Liver (tissue), 9 donors: Measurements from ENCODE around the gene HS3ST6. TPM values are rescaled to one million over a fixed set of nuclear protein-coding genes. Genes with fewer than 3 reads are reported as not detected.

Experiments
- DNase-seq: peaks from one replicate; pipeline ENCODE4 v3.0.0-alpha.2; 2017; ENCODE audit warnings: low spot score
- H3K27ac ChIP-seq, 2 donors: one replicate each; pipeline ENCODE4 v1.7.0; 2013; ENCODE audit warnings: inconsistent platforms in 2 of 2, low read length in 2 of 2, control low read depth in 1 of 2, low read depth in 1 of 2, mild to moderate bottlenecking in 1 of 2
- H3K27me3 ChIP-seq, 4 donors: one replicate each; pipeline versions ENCODE4 v1.6.1 to v1.7.0; 2013; ENCODE audit warnings: low read length in 3 of 4, inconsistent platforms in 1 of 4, mild to moderate bottlenecking in 1 of 4, moderate library complexity in 1 of 4; ENCODE audit not compliant: control insufficient read depth in 4 of 4, insufficient read depth in 4 of 4
- H3K36me3 ChIP-seq, 4 donors: one replicate each; pipeline versions ENCODE4 v1.6.1 to v1.7.0; 2013; ENCODE audit warnings: low read length in 3 of 4, mild to moderate bottlenecking in 3 of 4, low read depth in 1 of 4, moderate library complexity in 1 of 4; ENCODE audit not compliant: control insufficient read depth in 4 of 4, insufficient read depth in 3 of 4
- H3K4me1 ChIP-seq, 4 donors: one replicate each; pipeline versions ENCODE4 v1.6.1 to v1.7.0; 2013; ENCODE audit warnings: low read length in 3 of 4, mild to moderate bottlenecking in 3 of 4, moderate library complexity in 1 of 4; ENCODE audit not compliant: control insufficient read depth in 4 of 4, insufficient read depth in 4 of 4
- H3K4me3 ChIP-seq, 3 donors: one replicate each; pipeline versions ENCODE4 v1.6.1 to v1.7.0; 2013; ENCODE audit warnings: low read length in 3 of 3, control low read depth in 1 of 3, low read depth in 1 of 3, mild to moderate bottlenecking in 1 of 3
- H3K9ac ChIP-seq, 2 donors: one replicate each; pipeline ENCODE4 v1.7.0; 2013; ENCODE audit warnings: low read length in 2 of 2, mild to moderate bottlenecking in 2 of 2, moderate library complexity in 2 of 2, control low read depth in 1 of 2, low read depth in 1 of 2
- H3K9me3 ChIP-seq, 4 donors: one replicate each; pipeline versions ENCODE4 v1.6.1 to v1.7.0; 2013; ENCODE audit warnings: low read length in 3 of 4; ENCODE audit not compliant: control insufficient read depth in 4 of 4
- ATF3 ChIP-seq: IDR thresholded peaks from 2 replicates; pipeline ENCODE4 v1.6.1; 2016; ENCODE audit warnings: antibody characterized with exemption
- CTCF ChIP-seq: fragments of 150-350 bp; IDR thresholded peaks from 2 replicates; pipeline ENCODE4 v1.5.1; 2017; ENCODE audit warnings: improper control_type of control experiment, low read depth, low read length; ENCODE audit not compliant: missing input control
- EGR1 ChIP-seq, 2 donors: IDR thresholded peaks; 2 replicates each; pipeline ENCODE4 v1.6.1; 2016 to 2018; ENCODE audit warnings: antibody characterized with exemption in 2 of 2, low read depth in 2 of 2
- FOXA1 ChIP-seq: IDR thresholded peaks from 2 replicates; pipeline ENCODE4 v1.6.1; 2016; ENCODE audit warnings: antibody characterized with exemption
- FOXA2 ChIP-seq: IDR thresholded peaks from 2 replicates; pipeline ENCODE4 v1.6.1; 2016; ENCODE audit warnings: antibody characterized with exemption
- GABPA ChIP-seq, 2 donors: IDR thresholded peaks in 1 of 2; conservative IDR thresholded peaks in 1 of 2; 2 replicates each; pipeline ENCODE4 v1.6.1; 2016; ENCODE audit warnings: antibody characterized with exemption in 2 of 2, mild to moderate bottlenecking in 1 of 2, moderate library complexity in 1 of 2
- HNF4G ChIP-seq: IDR thresholded peaks from 2 replicates; pipeline ENCODE4 v1.6.1; 2016; ENCODE audit warnings: antibody characterized with exemption
- JUND ChIP-seq, 2 donors: IDR thresholded peaks; 2 replicates each; pipeline ENCODE4 v1.6.1; 2016; ENCODE audit warnings: antibody characterized with exemption in 2 of 2
- MAX ChIP-seq: IDR thresholded peaks from 2 replicates; pipeline ENCODE4 v1.6.1; 2016; ENCODE audit warnings: antibody characterized with exemption
- NR2F2 ChIP-seq: IDR thresholded peaks from 2 replicates; pipeline ENCODE4 v1.6.1; 2016; ENCODE audit warnings: antibody characterized with exemption
- RAD21 ChIP-seq, 2 donors: IDR thresholded peaks; 2 replicates each; pipeline ENCODE4 v1.6.1; 2016; ENCODE audit warnings: antibody characterized with exemption in 2 of 2, mild to moderate bottlenecking in 2 of 2
- REST ChIP-seq: IDR thresholded peaks from 2 replicates; pipeline ENCODE4 v1.6.1; 2016; ENCODE audit warnings: antibody characterized with exemption, mild to moderate bottlenecking
- RXRA ChIP-seq, 2 donors: IDR thresholded peaks; 2 replicates each; pipeline ENCODE4 v1.6.1; 2017 to 2018; ENCODE audit warnings: antibody characterized with exemption in 2 of 2, mild to moderate bottlenecking in 1 of 2
- TAF1 ChIP-seq: conservative IDR thresholded peaks from 2 replicates; pipeline ENCODE4 v1.6.1; 2016; ENCODE audit warnings: antibody characterized with exemption, mild to moderate bottlenecking
- YY1 ChIP-seq: IDR thresholded peaks from 2 replicates; pipeline ENCODE4 v1.6.1; 2016; ENCODE audit warnings: antibody characterized with exemption, mild to moderate bottlenecking
- ZBTB33 ChIP-seq: IDR thresholded peaks from 2 replicates; pipeline ENCODE4 v1.6.1; 2016; ENCODE audit warnings: antibody characterized with exemption
- WGBS: extraction: QIAGEN DNeasy Blood & Tissue Kit; methylation state at CpG from one replicate; pipeline ENCODE4 v1.1.7; 2013; 5-methylcytosine and 5-hydroxymethylcytosine counted together
- polyA plus RNA-seq, 2 donors: library from polyadenylated mRNA; stranded (reverse) in 1 of 2; unstranded in 1 of 2; fragments of 200-250 nt in 1 of 2; fragments of >200 nt in 1 of 2; fragmentation: Nextera tagmentation in 1 of 2; extraction: Ambion mirVana in 1 of 2; gene quantifications; one replicate each; pipeline versions ENCODE4 v1.2.1 to v1.2.3, GENCODE V29; 2013 to 2015
- total RNA-seq, 2 donors: library from RNA; depleted of rRNA; stranded (reverse); fragments of >200 nt; gene quantifications; one replicate each; pipeline ENCODE4 v1.2.3, GENCODE V29; 2014
- donor health status: healthy.
- donor health status: healthy.
- donor health status: healthy.
- donor health status: healthy.
- donor health status: healthy.

The HS3ST6 gene
- total and polyA plus RNA-seq, 4 donors: not detected

GRCh38 chr16:1917056-1917664 lies 1.1 kb downstream of the HS3ST6 start:
- WGBS: 9% methylated on average over 22 of the region's 22 CpGs
- H3K4me3 ChIP-seq: no peak overlapping the region
- no peak overlapping the region for H3K27ac ChIP-seq
- no peaks in the 10 kb centered on the region for H3K9me3 ChIP-seq
- TF ChIP-seq ATF3 (no peak), YY1 (no peak), GABPA (IDR thresholded peaks at IDR 0.05 in 1 of 2, conservative IDR thresholded peaks at IDR 0.05 in 1 of 2) (no peak), RAD21 (IDR thresholded peaks at IDR 0.05) (no peak), REST (no peak), NR2F2 (no peak), FOXA2 (no peak), EGR1 (IDR thresholded peaks at IDR 0.05; ENCODE audit: low read depth in 2 of 2) (no peak), JUND (IDR thresholded peaks at IDR 0.05) (no peak), RXRA (IDR thresholded peaks at IDR 0.05) (no peak), MAX (no peak), HNF4G (no peak), FOXA1 (no peak), CTCF (no peak), TAF1 (no peak), ZBTB33 (no peak)
- H3K9ac ChIP-seq: no peak overlapping the region
- H3K4me1 ChIP-seq: peaks cover 0 to 14% (median 5%) of the 10 kb centered on the region in 4 donors
- no peaks in the 10 kb centered on the region for H3K36me3 ChIP-seq
- no peak for DNase-seq
- H3K27me3 ChIP-seq: peaks cover 11 to 12% (median 11%) of the 10 kb centered on the region in 4 donors

- Histone ChIP-seq H3K27ac (no peak overlapping the region), H3K4me1 (peaks cover 0 to 14% (median 5%) of the 10 kb centered on the region in 4 donors), H3K9me3 (no peaks in the 10 kb centered on the region), H3K27me3 (peaks cover 11 to 12% (median 11%) of the 10 kb centered on the region in 4 donors), H3K36me3 (no peaks in the 10 kb centered on the region), H3K9ac (no peak overlapping the region), H3K4me3 (no peak overlapping the region)
- TF ChIP-seq YY1: no peak
- WGBS: 24% methylated on average over 5 of the region's 5 CpGs
- no peak for DNase-seq
These were observed 1.6 kb downstream of the HS3ST6 start for GRCh38 chr16:1916640-1916990.
